NCI-H2107 (cell line): ENCODE measurements around the gene CCDC177.
A peak's percentile ranks its signal among the peaks of the same experiment; 100 is the strongest.
"Not testable (repeated sequence)": the region's sequence is repeated elsewhere in the genome, so short reads cannot be mapped to it uniquely, and the experiment has no call there.

Experiments used
- DNase-seq: peaks from one replicate; lab custom pipeline; 2025; lab: John Stamatoyannopoulos, UW

The CCDC177 gene

GRCh38 chr14:69600304-69600891 is 25.7 kb upstream of the CCDC177 start:
- no peak for DNase-seq

- DNase-seq: not testable (repeated sequence)
Observed at GRCh38 chr14:69599431-69599830, 24.8 kb upstream of the CCDC177 start.

GRCh38 chr14:69595336-69595735 is 20.7 kb upstream of the CCDC177 start:
- DNase-seq: no peak

GRCh38 chr14:69594846-69595245 is 20.2 kb upstream of the CCDC177 start:
- DNase-seq: no peak

GRCh38 chr14:69593018-69593677 is 18.5 kb upstream of the CCDC177 start:
- no peak for DNase-seq

- DNase-seq: no peak
Observed at GRCh38 chr14:69591317-69591716, 16.6 kb upstream of the CCDC177 start.

- no peak for DNase-seq
Observed at GRCh38 chr14:69587389-69587788, 12.7 kb upstream of the CCDC177 start.

- no peak for DNase-seq
Observed at GRCh38 chr14:69586404-69586803, 11.7 kb upstream of the CCDC177 start.

GRCh38 chr14:69584389-69584788 is 9.7 kb upstream of the CCDC177 start:
- no peak for DNase-seq

GRCh38 chr14:69582829-69583228 is 8.2 kb upstream of the CCDC177 start:
- DNase-seq: no peak

GRCh38 chr14:69582212-69582611 is 7.5 kb upstream of the CCDC177 start:
- DNase-seq: no peak

- DNase-seq: no peak
Observed at GRCh38 chr14:69581316-69581935, 6.8 kb upstream of the CCDC177 start.

- DNase-seq: no peak
Observed at GRCh38 chr14:69580009-69580577, 5.4 kb upstream of the CCDC177 start.

- no peak for DNase-seq
Observed at GRCh38 chr14:69579476-69579875, 4.8 kb upstream of the CCDC177 start.

- no peak for DNase-seq
Observed at GRCh38 chr14:69574954-69575295, 254 bp upstream of the CCDC177 start.

- DNase-seq: peak; percentile 95
Observed at GRCh38 chr14:69573831-69574262, 824 bp downstream of the CCDC177 start.

GRCh38 chr14:69573205-69573830 is 1.4 kb downstream of the CCDC177 start:
- DNase-seq: no peak

- no peak for DNase-seq
Observed at GRCh38 chr14:69572841-69573135, 1.9 kb downstream of the CCDC177 start.

GRCh38 chr14:69572030-69572840 is 2.4 kb downstream of the CCDC177 start:
- DNase-seq: no peak

GRCh38 chr14:69571449-69572029 is 3.1 kb downstream of the CCDC177 start:
- no peak for DNase-seq

GRCh38 chr14:69570836-69571330 is 3.8 kb downstream of the CCDC177 start:
- no peak for DNase-seq

GRCh38 chr14:69569859-69570258 is 4.8 kb downstream of the CCDC177 start:
- DNase-seq: no peak
